Suppressor macrophage treated with lipopolysaccharide for 4 hours (primary cell): Measurements from ENCODE around the gene ZNF575.

Source experiments
- DNase-seq: peaks from one replicate; pipeline ENCODE4 v3.0.0-alpha.2; 2020

ZNF575 gene

GRCh38 chr19:43575156-43575950 is 42.4 kb downstream of the ZNF575 start, which contains the start of the genes PINLYP and XRCC1:
PINLYP (plus strand) TSS chr19:43575801; CDS start chr19:43577192, 1,391 bp downstream.
XRCC1 (minus strand) TSS chr19:43575527; CDS start chr19:43575458, 69 bp downstream.
- peak; percentile 99 for DNase-seq

GRCh38 chr19:43575955-43576878 is 43.2 kb downstream of the ZNF575 start:
- no peak for DNase-seq

- DNase-seq = no peak
Observed at GRCh38 chr19:43578787-43579186, 45.8 kb downstream of the ZNF575 start.

- no peak for DNase-seq
Observed at GRCh38 chr19:43581467-43581866, 48.5 kb downstream of the ZNF575 start.

GRCh38 chr19:43582495-43582894 is 49.5 kb downstream of the ZNF575 start:
- DNase-seq = no peak

- DNase-seq = no peak
Observed at GRCh38 chr19:43584484-43584883, 51.5 kb downstream of the ZNF575 start.
